GM12865 (cell line): ENCODE data around the gene LYZL1.
"Not testable (repeated sequence)": the region's sequence is repeated elsewhere in the genome, so short reads cannot be mapped to it uniquely, and the experiment has no call there.

ENCODE experiments used
- DNase-seq: peaks from one replicate; pipeline ENCODE4 v3.0.0; 2010; ENCODE audit warnings: low read depth
- H3K4me3 ChIP-seq: 2 replicates; pipeline ENCODE4 v1.5.1; 2011; ENCODE audit warnings: mild to moderate bottlenecking, low read depth, low read length, control low read depth
- TF ChIP-seq, protein P1 (sequence below): IDR thresholded peaks from 2 replicates; pipeline ENCODE4 v1.5.1; 2011; ENCODE audit warnings: low read length, control low read depth, low read depth, inconsistent platforms; ENCODE audit not compliant: insufficient read depth; ENCODE audit errors: missing control alignments

LYZL1 gene

DNA sequence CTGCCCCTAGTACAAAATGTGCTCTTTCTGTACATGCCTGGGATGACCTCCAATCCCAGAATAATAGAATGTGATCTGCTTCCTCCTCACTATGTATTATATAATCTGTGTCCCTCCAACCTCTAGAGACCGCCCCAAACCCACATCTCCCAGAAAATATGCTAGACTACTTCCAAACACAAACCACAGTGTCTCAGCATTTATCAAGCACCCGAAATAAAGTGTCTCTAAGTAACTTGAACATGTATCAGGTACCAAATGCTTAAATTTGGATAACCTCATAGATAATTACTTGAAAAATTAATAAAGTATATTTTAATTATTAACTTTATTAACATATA is 16.1 kb downstream of the LYZL1 start:
- TF ChIP-seq, protein P1, sequence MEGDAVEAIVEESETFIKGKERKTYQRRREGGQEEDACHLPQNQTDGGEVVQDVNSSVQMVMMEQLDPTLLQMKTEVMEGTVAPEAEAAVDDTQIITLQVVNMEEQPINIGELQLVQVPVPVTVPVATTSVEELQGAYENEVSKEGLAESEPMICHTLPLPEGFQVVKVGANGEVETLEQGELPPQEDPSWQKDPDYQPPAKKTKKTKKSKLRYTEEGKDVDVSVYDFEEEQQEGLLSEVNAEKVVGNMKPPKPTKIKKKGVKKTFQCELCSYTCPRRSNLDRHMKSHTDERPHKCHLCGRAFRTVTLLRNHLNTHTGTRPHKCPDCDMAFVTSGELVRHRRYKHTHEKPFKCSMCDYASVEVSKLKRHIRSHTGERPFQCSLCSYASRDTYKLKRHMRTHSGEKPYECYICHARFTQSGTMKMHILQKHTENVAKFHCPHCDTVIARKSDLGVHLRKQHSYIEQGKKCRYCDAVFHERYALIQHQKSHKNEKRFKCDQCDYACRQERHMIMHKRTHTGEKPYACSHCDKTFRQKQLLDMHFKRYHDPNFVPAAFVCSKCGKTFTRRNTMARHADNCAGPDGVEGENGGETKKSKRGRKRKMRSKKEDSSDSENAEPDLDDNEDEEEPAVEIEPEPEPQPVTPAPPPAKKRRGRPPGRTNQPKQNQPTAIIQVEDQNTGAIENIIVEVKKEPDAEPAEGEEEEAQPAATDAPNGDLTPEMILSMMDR, result no peak
- H3K4me3 ChIP-seq, result no peak overlapping the region
- no peak for DNase-seq

DNA sequence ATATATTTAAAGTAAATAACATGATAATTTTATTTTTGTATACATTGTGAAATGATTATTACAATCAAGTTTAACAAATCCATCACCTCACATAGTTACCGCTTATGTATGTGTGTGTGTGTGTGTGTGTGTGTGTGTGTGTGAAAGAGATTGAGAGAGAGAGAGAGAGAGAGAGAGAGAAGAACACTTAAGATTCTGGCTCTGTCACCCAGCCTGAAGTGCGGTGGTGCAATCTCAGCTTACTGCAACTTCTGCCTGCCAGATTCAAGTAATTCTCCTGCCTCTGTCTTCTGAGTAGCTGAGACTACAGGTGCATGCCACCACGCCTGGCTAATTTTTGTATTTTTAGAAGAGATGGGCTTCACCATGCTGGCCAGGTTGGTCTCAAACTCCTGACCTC is 17.8 kb downstream of the LYZL1 start:
- no peak overlapping the region for H3K4me3 ChIP-seq
- TF ChIP-seq, protein P1, result no peak
- no peak for DNase-seq

DNA sequence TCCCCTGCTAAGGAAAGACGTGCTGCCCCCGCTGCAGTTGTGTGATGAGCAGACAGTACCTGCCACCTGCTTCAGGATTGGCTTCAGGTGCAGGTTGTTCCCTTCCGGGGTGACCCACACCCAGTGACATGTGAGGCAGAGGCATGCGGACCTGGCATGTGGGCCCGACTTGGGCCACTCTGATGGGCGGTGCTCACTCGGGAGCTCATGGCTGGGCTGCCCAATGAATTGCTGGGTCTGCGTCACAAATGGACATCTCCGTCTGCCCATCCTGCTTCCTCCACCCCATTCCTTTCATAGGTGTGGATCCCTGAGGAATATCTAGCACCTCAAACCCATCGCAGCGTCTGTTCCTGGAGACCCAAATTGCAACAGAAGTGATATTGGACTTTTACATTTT is 19.3 kb downstream of the LYZL1 start:
- not testable (repeated sequence) for DNase-seq, H3K4me3 ChIP-seq

DNA sequence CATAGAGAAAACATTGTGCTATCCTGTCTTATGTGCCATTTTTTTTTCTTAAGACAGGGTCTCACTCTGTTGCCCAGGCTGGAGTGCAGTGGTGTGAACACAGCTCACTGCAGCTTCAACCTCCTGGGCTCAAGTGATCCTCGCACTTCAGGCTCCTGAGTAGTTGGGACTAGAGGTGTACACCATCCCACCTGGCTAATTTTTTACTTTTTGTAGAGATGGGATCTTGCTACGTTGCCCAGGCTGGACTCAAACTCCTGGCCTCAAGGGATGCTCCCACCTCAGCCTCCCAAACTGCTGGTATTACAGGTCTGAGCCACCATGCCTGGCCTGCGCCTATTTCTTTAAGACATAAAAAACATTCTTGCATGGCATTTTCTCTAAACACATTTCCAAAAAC is 20.6 kb downstream of the LYZL1 start:
- no peak overlapping the region for H3K4me3 ChIP-seq
- TF ChIP-seq, protein P1, result no peak
- DNase-seq, result no peak

DNA sequence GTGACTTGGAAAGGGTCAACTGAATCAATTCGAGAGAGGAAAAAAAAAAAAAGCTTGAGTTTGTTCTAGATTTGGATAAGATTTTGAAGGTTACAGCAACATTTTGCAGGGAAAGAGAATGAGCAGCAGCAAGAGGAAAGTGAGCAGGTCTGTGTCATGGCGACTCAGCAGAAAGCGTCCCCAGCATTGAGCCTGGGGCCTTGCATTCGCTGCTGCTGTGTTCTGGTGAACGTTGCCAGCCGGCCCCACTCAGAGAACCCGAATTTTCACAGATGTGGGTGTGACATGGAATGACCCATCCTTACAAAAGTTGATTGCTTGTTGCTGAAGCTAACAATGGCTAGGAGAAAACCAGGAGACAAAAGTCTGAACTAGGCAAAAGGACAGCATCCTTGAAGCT is 21.6 kb downstream of the LYZL1 start:
- not testable (repeated sequence) for DNase-seq, H3K4me3 ChIP-seq

DNA sequence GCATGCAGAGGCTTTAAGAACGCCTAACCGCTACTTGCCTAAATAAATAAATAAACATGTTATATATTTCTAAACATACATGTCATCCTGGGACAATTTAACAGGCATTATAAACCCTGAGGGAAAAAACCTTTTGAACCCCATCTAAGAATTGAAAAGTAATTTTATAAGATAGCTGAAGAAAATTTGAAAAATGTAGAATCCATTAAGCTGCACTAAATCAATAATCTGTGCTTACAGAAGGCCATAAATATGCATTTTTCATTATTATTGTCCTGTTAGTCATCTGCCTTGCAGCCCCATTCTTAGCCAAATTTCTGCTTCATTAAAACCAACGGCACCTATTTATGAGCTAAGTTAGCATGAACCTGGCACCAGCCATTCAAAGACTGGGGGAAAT is 24.2 kb downstream of the LYZL1 start:
- TF ChIP-seq, protein P1, result no peak
- H3K4me3 ChIP-seq, result no peak overlapping the region
- DNase-seq, result no peak

DNA sequence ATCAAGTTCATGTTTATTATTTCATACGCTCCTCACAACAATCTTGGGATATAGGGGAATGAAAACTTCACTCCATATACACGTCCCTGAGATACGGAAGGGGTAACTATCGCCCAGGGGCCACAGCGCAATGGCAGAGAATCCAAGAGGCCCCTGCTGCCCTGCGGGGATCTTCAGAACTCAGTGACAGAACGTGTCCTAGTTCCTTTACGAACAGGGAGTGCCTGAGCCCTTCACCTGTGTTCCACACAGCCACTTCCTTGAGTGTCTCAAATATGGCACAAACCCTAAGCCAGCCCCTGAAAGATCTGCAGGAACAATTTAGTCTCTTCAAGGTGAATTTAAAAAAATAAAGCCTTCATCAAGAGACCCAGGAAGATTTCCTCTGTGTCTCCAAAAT is 25.9 kb downstream of the LYZL1 start:
- no peak for DNase-seq
- no peak overlapping the region for H3K4me3 ChIP-seq
- TF ChIP-seq, protein P1, result no peak

DNA sequence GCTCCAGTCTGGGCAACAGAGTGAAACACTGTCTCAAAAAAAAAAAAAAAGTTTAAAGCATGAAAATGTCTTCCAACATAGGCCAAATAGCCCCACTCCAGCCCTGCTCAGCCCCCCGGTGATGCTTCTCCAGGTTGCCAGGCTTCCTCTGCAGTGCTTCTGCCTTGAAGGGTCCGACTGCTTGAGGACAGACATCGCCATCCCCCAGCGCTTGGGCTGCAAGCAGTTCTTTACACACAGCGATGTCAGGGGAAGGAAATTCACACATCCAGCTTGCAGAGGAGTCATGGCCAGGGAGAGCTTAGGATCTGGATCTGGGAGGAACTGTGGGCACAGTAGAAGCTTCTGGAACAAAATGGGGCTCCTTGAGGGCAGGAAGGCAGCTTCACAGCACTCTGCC is 26.9 kb downstream of the LYZL1 start:
- TF ChIP-seq, protein P1, result no peak

More for the DNA sequence above, 26.9 kb downstream of the LYZL1 start:
- DNase-seq, result no peak
- H3K4me3 ChIP-seq, result no peak overlapping the region
